BLaER1 (cell line): ENCODE measurements around the gene BRPF1.

Experiments
- H3K27ac ChIP-seq: shearing (Covaris generic); formaldehyde crosslinking; 2 replicates; pipeline ENCODE4 v1.8.1; 2022
- H3K27me3 ChIP-seq: shearing (Covaris generic); formaldehyde crosslinking; 2 replicates; pipeline ENCODE4 v1.8.1; 2022
- H3K36me3 ChIP-seq: shearing (Covaris generic); formaldehyde crosslinking; 2 replicates; pipeline ENCODE4 v1.8.1; 2022
- H3K4me1 ChIP-seq: shearing (Covaris generic); formaldehyde crosslinking; 2 replicates; pipeline ENCODE4 v1.8.1; 2022
- H3K4me2 ChIP-seq: shearing (Covaris generic); formaldehyde crosslinking; 2 replicates; pipeline ENCODE4 v1.8.1; 2022
- H3K4me3 ChIP-seq: shearing (Covaris generic); formaldehyde crosslinking; 2 replicates; pipeline ENCODE4 v1.8.1; 2022
- H3K9ac ChIP-seq: shearing (Covaris generic); formaldehyde crosslinking; 2 replicates; pipeline ENCODE4 v1.8.1; 2022
- H3K9me3 ChIP-seq: shearing (Covaris generic); formaldehyde crosslinking; 2 replicates; pipeline ENCODE4 v1.8.1; 2022
- H4K20me1 ChIP-seq: shearing (Covaris generic); formaldehyde crosslinking; 2 replicates; pipeline ENCODE4 v1.8.1; 2022
- Cebpa-rat ChIP-seq: shearing (Covaris generic); IDR thresholded peaks from 2 replicates; pipeline ENCODE4 v1.8.1; 2022

Gene BRPF1

GRCh38 chr3:9729419-9729818, 2.1 kb upstream of the BRPF1 start:
- peaks cover 27% of the 10 kb centered on the region for H4K20me1 ChIP-seq
- H3K4me3 ChIP-seq, result no peak overlapping the region
- peaks cover 47% of the 10 kb centered on the region for H3K4me1 ChIP-seq
- no peak overlapping the region for H3K27ac ChIP-seq
- H3K36me3 ChIP-seq, result peaks cover 15% of the 10 kb centered on the region
- no peaks in the 10 kb centered on the region for H3K9me3 ChIP-seq
- no peak overlapping the region for H3K9ac ChIP-seq
- H3K4me2 ChIP-seq, result no peak overlapping the region
- no peaks in the 10 kb centered on the region for H3K27me3 ChIP-seq
- no peak for TF ChIP-seq Cebpa-rat

DNA sequence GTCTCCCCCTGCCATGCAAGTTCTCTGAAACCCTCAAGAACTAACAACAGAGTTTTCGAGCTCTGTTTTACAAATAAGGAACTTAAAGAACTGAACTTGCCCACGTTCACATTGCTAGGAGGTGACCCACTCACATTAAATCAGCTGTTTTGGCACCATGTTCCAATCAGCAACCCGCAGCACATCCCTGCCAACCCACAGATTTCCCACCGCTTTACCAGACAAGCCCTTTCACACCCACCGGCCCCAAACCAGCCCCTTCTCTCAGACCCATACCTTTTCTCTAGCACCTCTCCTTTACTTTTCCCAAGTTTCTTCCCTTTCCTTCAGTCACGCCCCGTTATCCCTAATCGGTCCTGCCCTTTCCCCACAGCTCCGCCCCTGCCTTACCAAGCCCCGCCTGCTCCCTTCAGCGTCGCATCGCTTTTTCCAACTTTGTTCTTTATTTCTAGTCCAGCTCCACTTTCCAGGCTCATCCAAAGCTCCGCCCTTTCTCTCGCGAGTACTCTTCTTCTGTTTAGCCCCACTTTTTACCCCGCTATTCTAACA, 804 bp upstream of the BRPF1 start:
- Histone ChIP-seq H3K27ac (peak overlapping the region; percentile 57; the same call in 1 of the 2 replicates), H3K4me1 (peaks cover 50% of the 10 kb centered on the region)
- no peak for TF ChIP-seq Cebpa-rat

DNA sequence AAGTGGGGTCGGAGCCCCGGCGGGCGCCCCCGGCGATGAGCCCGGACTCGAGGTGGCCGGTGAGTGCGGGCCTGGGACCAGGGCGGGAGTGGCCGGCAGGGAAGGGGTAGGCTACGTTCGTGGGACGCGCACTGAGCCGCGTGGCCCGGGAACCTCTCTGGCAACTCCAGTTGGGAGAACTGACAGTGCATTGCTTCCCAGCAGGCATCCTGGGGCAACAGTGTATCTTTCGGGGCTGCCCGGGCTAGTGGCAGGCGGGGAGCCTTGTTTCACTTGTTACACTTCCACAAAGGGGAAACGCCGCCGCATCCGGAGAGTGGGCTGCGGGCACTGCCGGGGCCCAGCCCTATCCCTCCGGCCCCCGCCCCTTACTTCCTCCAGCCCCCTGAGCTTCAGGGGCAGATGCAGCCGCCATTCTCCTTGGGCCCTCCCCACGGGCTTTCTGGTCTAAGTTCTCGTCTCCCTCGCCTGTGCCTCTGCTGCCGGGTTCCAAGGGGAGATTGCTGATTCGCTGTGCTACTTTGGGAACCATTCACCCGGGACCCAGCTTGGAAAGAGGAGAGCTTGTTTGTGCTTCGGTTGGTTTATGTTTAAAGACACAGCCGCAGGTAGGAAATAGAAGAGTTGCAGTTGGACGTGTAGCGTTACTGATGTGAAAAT, 675 bp downstream of the BRPF1 start:
- Histone ChIP-seq H3K4me2 (peak overlapping the region; percentile 87), H3K9me3 (no peaks in the 10 kb centered on the region), H3K27me3 (no peaks in the 10 kb centered on the region), H4K20me1 (peaks cover 55% of the 10 kb centered on the region), H3K4me3 (peak overlapping the region; percentile 99), H3K4me1 (peaks cover 36% of the 10 kb centered on the region), H3K27ac (peak overlapping the region; percentile 100), H3K36me3 (peaks cover 43% of the 10 kb centered on the region), H3K9ac (peak overlapping the region; percentile 100)
- TF ChIP-seq Cebpa-rat, result no peak

More for the DNA sequence above, 804 bp upstream of the BRPF1 start:
- peaks cover 28% of the 10 kb centered on the region for H3K36me3 ChIP-seq
- no peaks in the 10 kb centered on the region for H3K27me3 ChIP-seq
- H3K9ac ChIP-seq, result peak overlapping the region; percentile 72
- H4K20me1 ChIP-seq, result peaks cover 41% of the 10 kb centered on the region
- H3K4me3 ChIP-seq, result peak overlapping the region; percentile 99
- peak overlapping the region; percentile 72 for H3K4me2 ChIP-seq
- no peaks in the 10 kb centered on the region for H3K9me3 ChIP-seq

GRCh38 chr3:9732740-9733115, 1.2 kb downstream of the BRPF1 start:
- H3K27ac ChIP-seq, result peak overlapping the region; percentile 100
- peaks cover 61% of the 10 kb centered on the region for H4K20me1 ChIP-seq
- peak overlapping the region; percentile 87 for H3K4me2 ChIP-seq
- no peaks in the 10 kb centered on the region for H3K27me3 ChIP-seq
- H3K36me3 ChIP-seq, result peaks cover 48% of the 10 kb centered on the region
- peaks cover 30% of the 10 kb centered on the region for H3K4me1 ChIP-seq
- TF ChIP-seq Cebpa-rat, result no peak
- peak overlapping the region; percentile 99 for H3K4me3 ChIP-seq
- peak overlapping the region; percentile 100 for H3K9ac ChIP-seq
- no peaks in the 10 kb centered on the region for H3K9me3 ChIP-seq

DNA sequence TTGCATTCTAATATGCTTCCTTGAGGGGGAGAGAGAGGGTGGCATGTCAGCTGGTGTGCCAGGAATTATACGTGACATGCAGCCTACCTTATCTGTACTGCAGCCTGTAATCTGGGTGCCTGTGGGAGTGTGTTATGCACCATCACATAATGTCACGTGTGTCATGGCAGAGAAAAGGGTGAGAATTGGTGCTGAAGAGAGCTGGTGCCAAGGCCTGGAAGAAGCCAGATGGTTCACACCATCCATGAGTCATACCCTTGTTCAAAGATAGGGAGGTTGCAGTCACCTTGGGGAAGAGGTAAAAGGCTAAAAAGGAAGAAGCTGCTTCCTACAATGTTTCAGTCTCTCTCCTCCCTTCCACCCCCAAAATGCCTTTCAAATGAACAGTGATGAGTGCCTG, 5.3 kb downstream of the BRPF1 start:
- Histone ChIP-seq H3K4me3 (no peak overlapping the region), H3K4me1 (peaks cover 22% of the 10 kb centered on the region), H4K20me1 (peaks cover 100% of the 10 kb centered on the region), H3K27ac (no peak overlapping the region), H3K27me3 (no peaks in the 10 kb centered on the region), H3K4me2 (no peak overlapping the region), H3K9ac (no peak overlapping the region), H3K9me3 (no peaks in the 10 kb centered on the region), H3K36me3 (peaks cover 89% of the 10 kb centered on the region)
- TF ChIP-seq Cebpa-rat, result no peak

- peaks cover 100% of the 10 kb centered on the region for H3K36me3 ChIP-seq
- no peak for TF ChIP-seq Cebpa-rat
- no peak overlapping the region for H3K4me3 ChIP-seq
- H4K20me1 ChIP-seq, result peaks cover 100% of the 10 kb centered on the region
- no peaks in the 10 kb centered on the region for H3K9me3 ChIP-seq
- H3K4me2 ChIP-seq, result no peak overlapping the region
- no peak overlapping the region for H3K9ac ChIP-seq
- H3K4me1 ChIP-seq, result 0 out of 2 replicates have a peak, but pooled peaks cover 6% of the 10 kb centered on the region
- no peaks in the 10 kb centered on the region for H3K27me3 ChIP-seq
- H3K27ac ChIP-seq, result no peak overlapping the region
These were observed 7.6 kb downstream of the BRPF1 start for GRCh38 chr3:9739181-9739580.

DNA sequence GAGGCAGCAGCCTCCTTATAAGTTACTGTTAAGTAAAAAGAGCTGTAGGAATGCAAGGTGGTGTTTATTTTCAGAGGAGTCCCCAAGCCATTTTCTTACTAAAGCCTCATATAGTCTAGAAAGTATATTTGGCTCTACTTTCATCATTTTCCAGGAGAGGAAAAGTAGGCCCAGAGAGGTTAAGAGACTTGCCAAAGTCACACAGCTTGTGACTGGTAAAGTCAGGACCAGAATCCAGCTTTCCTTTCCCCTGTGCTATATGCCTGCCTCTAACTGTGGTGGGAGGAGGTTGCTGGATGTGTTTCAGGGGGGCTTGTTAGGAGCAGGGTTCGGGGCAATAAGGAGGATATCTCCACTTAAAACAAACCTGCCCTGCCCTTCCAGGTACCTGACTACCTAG, 11.0 kb downstream of the BRPF1 start:
- no peaks in the 10 kb centered on the region for H3K27me3 ChIP-seq
- no peak overlapping the region for H3K4me3 ChIP-seq
- H3K4me2 ChIP-seq, result no peak overlapping the region
- no peak overlapping the region for H3K27ac ChIP-seq
- peaks cover 100% of the 10 kb centered on the region for H3K36me3 ChIP-seq
- H3K9ac ChIP-seq, result no peak overlapping the region
- TF ChIP-seq Cebpa-rat, result no peak
- no peaks in the 10 kb centered on the region for H3K9me3 ChIP-seq
- H4K20me1 ChIP-seq, result peaks cover 99% of the 10 kb centered on the region
- H3K4me1 ChIP-seq, result peaks cover 28% of the 10 kb centered on the region

GRCh38 chr3:9743548-9743947, 12.0 kb downstream of the BRPF1 start:
- Histone ChIP-seq H3K36me3 (peaks cover 100% of the 10 kb centered on the region), H3K27me3 (no peaks in the 10 kb centered on the region), H3K4me2 (no peak overlapping the region), H4K20me1 (peaks cover 98% of the 10 kb centered on the region), H3K9ac (no peak overlapping the region), H3K4me3 (no peak overlapping the region), H3K4me1 (peaks cover 35% of the 10 kb centered on the region), H3K27ac (no peak overlapping the region), H3K9me3 (no peaks in the 10 kb centered on the region)
- TF ChIP-seq Cebpa-rat, result no peak

GRCh38 chr3:9744162-9744561, 12.6 kb downstream of the BRPF1 start:
- no peak overlapping the region for H3K4me2 ChIP-seq
- H3K36me3 ChIP-seq, result peaks cover 99% of the 10 kb centered on the region
- TF ChIP-seq Cebpa-rat, result no peak
- H3K27me3 ChIP-seq, result no peaks in the 10 kb centered on the region
- H3K4me3 ChIP-seq, result no peak overlapping the region
- peaks cover 97% of the 10 kb centered on the region for H4K20me1 ChIP-seq
- H3K9me3 ChIP-seq, result no peaks in the 10 kb centered on the region
- no peak overlapping the region for H3K27ac ChIP-seq
- H3K4me1 ChIP-seq, result peaks cover 42% of the 10 kb centered on the region
- no peak overlapping the region for H3K9ac ChIP-seq

DNA sequence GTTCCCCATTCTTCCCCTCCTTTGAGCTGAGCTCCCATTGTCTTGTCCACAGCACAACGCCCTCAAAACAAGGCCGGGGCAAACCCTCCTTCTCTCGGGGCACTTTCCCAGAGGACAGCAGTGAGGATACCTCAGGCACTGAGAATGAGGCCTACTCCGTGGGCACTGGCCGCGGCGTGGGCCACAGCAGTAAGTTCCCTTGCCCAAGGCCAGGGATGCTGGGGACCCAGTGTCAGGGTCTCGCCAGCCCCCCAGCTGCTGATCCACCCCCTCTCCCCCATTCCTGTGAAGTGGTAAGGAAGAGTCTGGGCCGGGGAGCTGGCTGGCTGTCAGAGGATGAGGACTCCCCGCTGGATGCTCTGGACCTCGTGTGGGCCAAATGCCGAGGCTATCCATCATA, 14.0 kb downstream of the BRPF1 start:
- peaks cover 85% of the 10 kb centered on the region for H4K20me1 ChIP-seq
- no peaks in the 10 kb centered on the region for H3K27me3 ChIP-seq
- H3K4me1 ChIP-seq, result peaks cover 49% of the 10 kb centered on the region
- H3K9ac ChIP-seq, result no peak overlapping the region
- no peak for TF ChIP-seq Cebpa-rat
- H3K4me3 ChIP-seq, result no peak overlapping the region
- no peaks in the 10 kb centered on the region for H3K9me3 ChIP-seq
- H3K4me2 ChIP-seq, result peak overlapping the region; percentile 62
- H3K27ac ChIP-seq, result 0 out of 2 replicates have a peak overlapping the region, but pooled peaks have one; percentile 8
- peaks cover 86% of the 10 kb centered on the region for H3K36me3 ChIP-seq
